ENCODE results near the gene PSME2.
A peak's percentile ranks its signal among the peaks of the same experiment; 100 is the strongest.

- TF ChIP-seq CTCF (IDR thresholded peaks at IDR 0.05; ENCODE audit: extremely low read depth in 1 of 2, insufficient read depth in 1 of 2, low read depth in 1 of 2, low read length in 2 of 2) (peak; percentile 28 to 53), EZH2 (IDR thresholded peaks at IDR 0.05; ENCODE audit: borderline replicate concordance, low read depth, low read length, severe bottlenecking) (no peak), POLR2AphosphoS5 (IDR thresholded peaks at IDR 0.05; ENCODE audit: insufficient read depth, low read depth, low read length) (peak; percentile 63)
Measured at GRCh38 chr14:24141097-24141880, 5.1 kb downstream of the PSME2 start, which contains the start of gene EMC9.
